Activated CD4-positive, CD25-positive, alpha-beta regulatory T cell treated with anti-CD3 and anti-CD28 coated beads, Interleukin-2, amount 50 U/mL, for 16 hours (primary cell): ENCODE data around the gene MAP2K5.

Experiments used
- DNase-seq: peaks from one replicate; pipeline ENCODE4 v3.0.0-alpha.2; 2020; ENCODE audit warnings: low read depth, low spot score

The MAP2K5 gene

DNA sequence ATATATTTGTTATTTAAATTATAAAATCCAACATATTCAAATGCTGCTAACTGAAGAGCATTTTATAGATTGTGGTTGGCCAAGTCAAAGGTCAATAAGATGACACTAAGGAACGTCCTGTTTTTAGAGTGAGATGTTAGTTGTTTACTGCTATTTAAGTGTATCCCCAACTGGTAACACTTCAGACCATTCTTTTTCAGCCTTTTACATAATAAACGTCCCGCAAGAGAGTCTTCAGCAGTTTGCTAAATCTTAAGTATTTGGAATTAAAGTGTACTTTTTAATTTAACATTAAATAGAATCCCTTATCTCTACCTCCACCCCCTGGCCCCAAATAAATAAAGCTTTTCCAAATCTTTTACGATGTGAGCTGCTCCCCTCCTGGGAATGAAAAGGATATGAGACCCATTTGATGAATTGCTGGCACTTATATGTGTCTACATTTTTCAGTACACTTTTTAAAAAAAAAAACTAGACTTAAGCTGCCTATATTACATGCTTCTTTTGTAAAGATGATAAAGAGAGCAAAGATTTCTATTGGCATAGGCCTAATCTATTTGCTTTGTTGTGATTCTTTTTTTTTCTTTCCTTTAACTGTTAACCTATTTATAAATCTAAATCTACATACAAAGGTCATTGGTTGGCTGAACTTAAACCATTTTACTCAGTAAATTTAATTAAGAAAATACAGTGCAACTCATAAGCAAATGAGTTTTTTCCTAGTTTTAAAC lies 181.0 kb downstream of the MAP2K5 start:
- DNase-seq, result no peak

GRCh38 chr15:67724691-67725375 lies 182.3 kb downstream of the MAP2K5 start:
- DNase-seq, result no peak

DNA sequence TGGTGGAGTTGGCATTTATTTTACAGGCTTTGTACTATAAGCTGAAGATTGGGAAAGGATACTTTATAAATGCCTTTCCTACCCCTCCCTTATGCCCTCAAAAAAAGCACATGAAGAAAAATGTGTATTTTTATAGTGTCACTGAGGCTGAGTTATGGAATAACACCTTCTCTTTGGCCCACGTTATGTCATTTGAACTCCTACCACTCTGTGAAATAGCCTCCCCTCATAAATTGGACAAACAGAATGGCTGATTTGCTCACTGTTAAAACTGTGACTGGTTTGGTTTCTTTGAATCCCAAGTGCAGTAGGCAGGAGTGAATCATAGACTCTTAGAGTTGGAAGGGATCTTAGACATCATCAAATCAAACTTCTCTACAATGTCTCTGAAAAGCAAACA lies 187.6 kb downstream of the MAP2K5 start:
- DNase-seq, result no peak

DNA sequence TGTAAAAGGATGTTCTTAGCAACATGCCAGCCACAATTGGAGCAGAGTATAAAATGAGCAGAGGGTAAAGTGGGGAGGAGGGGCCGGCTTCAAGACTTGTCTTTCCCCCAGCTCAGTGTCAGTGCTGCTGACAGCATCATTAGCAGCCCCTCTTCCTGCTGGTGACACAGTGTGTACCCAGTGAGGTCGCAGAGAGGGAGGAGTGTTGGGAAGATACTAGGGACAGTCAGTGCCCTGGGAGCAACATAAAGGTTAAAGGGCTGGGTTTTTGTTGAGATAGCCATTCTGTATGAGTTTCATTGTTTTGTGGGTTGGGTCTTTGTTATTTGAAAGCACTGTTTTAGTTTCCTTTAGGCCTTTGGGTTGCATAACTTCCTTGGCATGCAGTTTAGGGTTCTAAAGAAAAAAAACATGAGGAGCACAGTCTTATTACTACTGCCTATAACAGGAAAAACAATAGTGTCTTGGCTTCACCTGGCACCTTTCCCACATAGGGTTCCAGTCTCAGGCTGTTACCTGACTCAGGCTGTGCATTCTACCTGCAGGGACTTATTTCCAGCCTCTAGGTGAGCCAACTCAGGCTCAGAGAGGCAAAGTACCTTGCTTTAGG lies 188.7 kb downstream of the MAP2K5 start:
- no peak for DNase-seq

DNA sequence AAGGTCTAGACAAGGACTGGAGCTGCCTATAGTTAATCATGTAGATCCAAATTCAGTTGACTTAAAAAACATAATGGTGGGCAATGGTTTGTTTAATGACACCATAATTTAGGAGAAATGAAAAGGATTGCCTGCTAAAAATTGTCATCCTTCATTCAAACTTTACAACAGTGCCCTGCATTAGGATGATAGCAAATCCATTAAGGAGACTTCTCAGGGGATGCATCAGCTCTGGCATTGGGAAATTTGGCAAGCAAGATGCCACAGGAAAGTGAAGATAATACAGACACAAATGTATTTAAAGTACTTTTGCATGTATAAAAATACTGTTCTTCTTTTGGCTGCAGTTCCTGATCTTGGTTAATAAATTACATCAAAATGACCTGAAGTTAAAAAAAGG lies 189.7 kb downstream of the MAP2K5 start:
- no peak for DNase-seq

DNA sequence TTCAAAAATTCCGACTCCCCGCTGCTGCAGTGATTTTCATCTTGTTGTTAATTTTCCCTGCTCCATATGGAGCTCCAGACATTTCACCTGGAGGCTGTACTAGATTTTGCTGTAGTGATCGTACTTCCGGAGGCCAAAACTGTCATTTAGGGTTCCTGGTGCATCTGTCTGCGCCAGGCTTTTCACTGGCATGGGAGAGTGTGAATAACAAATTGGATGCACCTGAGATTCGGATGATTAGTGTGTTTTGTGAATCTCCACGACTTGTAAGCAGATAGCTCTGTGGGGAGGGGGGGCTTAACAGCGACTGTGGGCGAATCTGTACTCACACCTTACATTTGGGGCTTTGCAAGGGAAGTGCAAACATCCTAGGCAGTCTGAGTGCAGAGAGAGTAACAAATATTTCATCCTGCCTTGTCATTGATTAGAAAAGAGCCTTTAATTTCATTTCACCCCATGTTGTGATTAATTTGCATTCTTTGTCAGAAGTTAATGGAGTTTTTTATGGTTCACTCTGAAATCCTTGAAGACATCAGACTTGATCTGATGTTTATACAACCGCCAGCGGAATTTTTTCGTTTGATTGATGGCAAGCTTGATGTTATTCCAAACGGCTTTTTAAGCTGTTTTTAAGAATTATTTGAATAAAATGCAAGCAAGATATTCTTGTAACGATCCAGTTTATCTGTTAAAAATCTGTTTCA lies 190.3 kb downstream of the MAP2K5 start:
- no peak for DNase-seq

DNA sequence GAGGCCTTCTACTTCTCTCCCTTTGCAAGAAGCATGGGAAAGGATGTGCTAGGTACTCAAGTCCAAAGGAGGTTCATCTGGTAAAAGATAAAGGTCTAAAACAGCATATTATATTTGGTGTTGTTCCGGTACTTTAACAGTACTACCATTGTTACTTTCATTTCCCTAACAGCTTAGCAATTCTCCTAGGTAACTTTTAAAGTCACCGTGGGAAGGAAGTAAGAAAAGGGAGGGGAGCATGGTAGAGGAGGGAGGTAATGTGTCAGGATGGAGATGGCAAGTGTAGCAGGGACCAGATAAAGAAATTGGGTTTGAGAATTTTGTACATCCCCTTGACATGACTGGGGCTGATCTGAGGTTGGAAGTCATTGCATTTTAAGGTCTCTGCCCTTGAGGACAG lies 193.4 kb downstream of the MAP2K5 start:
- DNase-seq, result no peak

DNA sequence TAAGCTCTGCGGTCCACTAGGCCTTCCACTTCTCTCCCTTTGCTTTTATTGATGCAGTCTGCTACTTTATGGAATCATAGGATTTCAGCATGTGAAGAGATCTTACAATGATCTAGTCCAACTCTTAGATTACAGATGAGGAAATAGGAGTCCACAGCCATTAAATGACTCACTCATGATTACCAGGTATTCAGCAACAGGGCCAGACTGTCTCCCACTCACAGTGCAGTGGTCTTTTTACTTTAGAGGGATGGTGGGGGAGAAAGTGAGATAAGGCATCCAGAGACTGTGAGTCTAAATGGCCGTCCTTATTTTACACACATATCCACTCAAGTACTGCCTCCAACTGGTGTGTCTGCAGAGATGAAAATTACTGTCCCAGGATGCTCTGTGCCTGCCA lies 194.3 kb downstream of the MAP2K5 start:
- no peak for DNase-seq

- DNase-seq, result no peak
These were observed 195.6 kb downstream of the MAP2K5 start for GRCh38 chr15:67738056-67738455.

GRCh38 chr15:67740405-67740804 lies 197.9 kb downstream of the MAP2K5 start:
- DNase-seq, result no peak

GRCh38 chr15:67741308-67741707 lies 198.8 kb downstream of the MAP2K5 start:
- DNase-seq, result no peak

GRCh38 chr15:67743558-67743957 lies 201.1 kb downstream of the MAP2K5 start:
- DNase-seq, result no peak

GRCh38 chr15:67744331-67745072 lies 202.0 kb downstream of the MAP2K5 start:
- no peak for DNase-seq

DNA sequence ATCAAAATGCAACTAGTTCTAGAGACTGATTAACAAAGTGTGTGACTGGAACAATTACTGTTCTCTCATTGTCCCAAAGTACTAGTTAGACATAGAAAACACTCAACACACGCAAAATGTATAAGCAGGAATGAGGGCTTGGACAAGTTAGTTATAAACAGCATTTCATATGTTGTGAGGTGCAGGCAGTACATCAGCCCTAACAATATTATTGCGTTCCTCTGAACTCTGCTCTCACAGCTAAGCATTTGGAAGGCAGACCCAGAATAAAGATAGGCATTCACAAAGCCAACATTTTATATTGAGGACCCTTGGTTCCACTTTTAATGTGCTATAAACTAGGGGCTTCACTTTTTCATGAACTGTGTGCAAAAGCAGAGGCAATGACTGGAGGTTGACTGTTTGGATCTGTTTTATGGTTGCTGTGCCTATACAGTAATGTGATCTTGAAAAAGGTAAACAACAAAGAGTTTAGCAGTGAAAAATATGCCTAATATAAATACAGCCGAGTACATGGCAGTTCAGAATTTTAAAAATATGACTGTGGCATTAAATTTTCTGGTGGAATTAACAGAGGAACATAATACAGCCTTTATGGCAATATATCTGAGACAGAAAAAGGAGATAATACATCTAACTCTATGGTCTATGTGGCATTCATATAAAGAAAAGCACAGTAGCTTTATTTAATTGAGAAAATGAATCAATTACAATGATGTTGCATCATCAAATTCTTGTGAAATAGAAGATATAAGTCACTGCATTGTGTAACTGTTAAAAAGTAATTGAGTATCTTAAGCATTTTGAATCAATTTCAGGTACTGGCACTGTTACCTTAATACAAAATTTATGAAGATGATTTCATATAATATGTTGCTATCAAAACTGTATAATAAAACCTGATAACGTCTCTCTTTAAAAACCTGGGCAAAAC lies 202.8 kb downstream of the MAP2K5 start:
- no peak for DNase-seq

GRCh38 chr15:67746022-67746421 lies 203.5 kb downstream of the MAP2K5 start:
- DNase-seq, result no peak

- DNase-seq, result no peak
These were observed 203.9 kb downstream of the MAP2K5 start for GRCh38 chr15:67746450-67746849.

- DNase-seq, result no peak
These were observed 205.4 kb downstream of the MAP2K5 start for GRCh38 chr15:67747921-67748320.

DNA sequence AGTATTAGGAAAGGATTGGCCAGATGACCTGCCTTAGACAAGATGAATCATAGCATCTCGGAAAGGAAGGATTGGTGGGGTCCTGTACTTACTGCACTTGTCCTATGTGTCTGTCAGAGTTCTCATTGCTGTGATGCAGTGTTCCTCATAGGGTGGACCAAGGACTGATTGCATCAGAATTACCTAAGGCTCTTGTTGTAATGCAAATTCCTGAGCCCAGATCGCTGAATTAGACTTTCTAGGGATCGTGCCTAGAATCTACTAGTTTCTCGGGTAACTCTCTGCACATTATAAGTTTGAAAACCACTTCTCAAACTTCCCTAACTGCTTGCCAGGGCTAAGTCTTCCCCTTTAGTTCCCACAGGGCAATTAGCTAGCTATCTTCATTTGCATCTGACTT lies 207.9 kb downstream of the MAP2K5 start:
- DNase-seq, result no peak

DNA sequence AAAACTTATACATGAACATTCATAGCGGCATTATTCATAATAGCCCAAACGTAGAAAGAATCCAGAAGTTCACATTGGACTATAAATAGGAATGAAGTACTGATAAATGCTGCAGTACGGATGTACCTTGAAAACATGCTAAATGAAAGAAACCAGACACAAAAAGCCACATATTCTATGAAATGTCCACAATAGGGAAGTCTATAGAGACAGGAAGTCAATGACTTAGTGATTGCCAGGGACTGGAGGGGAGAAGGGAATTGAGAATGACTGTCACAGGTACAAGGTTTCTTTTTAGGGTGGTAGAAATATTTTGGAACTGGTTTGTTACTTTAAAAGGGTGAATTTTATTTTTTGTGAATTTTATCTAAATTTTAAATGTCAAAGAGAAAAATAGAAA lies 211.4 kb downstream of the MAP2K5 start:
- no peak for DNase-seq

GRCh38 chr15:67755264-67755663 lies 212.8 kb downstream of the MAP2K5 start:
- no peak for DNase-seq

DNA sequence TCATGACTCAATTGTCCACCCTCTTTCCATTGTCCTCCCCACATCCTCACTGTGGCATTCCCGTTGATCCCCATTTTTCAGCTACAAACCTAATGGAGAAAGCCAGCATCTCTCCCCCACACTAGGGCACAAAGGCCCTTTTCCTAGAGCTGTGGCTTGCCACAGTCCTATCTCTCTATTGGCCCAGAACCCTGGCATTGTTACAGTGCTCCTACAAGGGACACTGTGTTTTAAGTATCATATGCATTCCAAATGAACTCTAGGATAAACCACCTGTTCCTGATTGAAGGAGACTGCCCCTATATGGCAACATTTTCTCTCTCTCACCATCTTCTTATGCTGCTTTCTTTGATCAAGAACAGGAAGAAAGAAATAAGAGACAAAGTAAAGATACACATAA lies 213.4 kb downstream of the MAP2K5 start:
- DNase-seq, result no peak
